Ishikawa (cell line): ENCODE data around the gene GFM1.

Experiments used
- EP300 ChIP-seq: IDR thresholded peaks from 2 replicates; pipeline ENCODE4 v1.6.1; 2012; ENCODE audit warnings: borderline replicate concordance
- FOXM1 ChIP-seq: IDR thresholded peaks from 2 replicates; pipeline ENCODE4 v1.6.1; 2012; ENCODE audit warnings: low read depth, borderline replicate concordance
- NFIC ChIP-seq: IDR thresholded peaks from 2 replicates; pipeline ENCODE4 v1.6.1; 2012

DNA sequence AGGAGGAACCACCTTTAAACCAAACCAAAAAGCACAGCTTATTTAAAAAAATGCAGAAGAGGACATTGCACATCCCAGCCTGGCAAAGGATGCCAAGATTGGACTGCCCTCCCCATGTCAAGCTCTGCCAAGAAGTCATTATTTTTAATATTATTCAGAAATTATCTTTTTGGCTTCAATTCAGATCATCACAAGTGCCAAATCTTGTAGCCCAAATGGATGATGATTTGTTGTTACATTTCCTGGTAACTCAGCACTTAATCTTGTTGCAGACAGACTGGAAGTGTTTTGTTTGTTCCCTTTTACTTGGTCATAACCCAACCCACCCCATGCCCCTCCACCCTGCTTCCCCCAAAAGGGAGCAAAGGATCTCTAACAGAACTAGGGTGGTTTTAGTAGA is 56.2 kb downstream of the GFM1 start:
- TF ChIP-seq FOXM1 (no peak), EP300 (no peak), NFIC (no peak)
